ENCODE data around the gene PVRIG.

GRCh38 chr7:100171087-100171681 lies 48.6 kb upstream of the PVRIG start:
- TF ChIP-seq POLR2A (IDR thresholded peaks at IDR 0.05; ENCODE audit: extremely low read depth, insufficient read length) = no peak
- TF ChIP-seq CTCF (IDR thresholded peaks at IDR 0.05; ENCODE audit: low read depth, low read length) = no peak

All from NB4 (cell line).